OCI-LY3 (cell line): ENCODE measurements around the gene INPP5A.

Experiments used
- CTCF ChIP-seq: fragments of 200-600, 300-600 bp; sonication (generic); IDR thresholded peaks from 2 replicates; pipeline ENCODE4 v1.5.1; 2014; ENCODE audit warnings: antibody characterized with exemption, low read length, low read depth
- EZH2phosphoT487 ChIP-seq: fragments of 200-600 bp; shearing (Covaris generic); IDR thresholded peaks from 2 replicates; pipeline ENCODE4 v1.6.1; 2018; ENCODE audit warnings: antibody characterized with exemption, mixed run types, low read depth

DNA sequence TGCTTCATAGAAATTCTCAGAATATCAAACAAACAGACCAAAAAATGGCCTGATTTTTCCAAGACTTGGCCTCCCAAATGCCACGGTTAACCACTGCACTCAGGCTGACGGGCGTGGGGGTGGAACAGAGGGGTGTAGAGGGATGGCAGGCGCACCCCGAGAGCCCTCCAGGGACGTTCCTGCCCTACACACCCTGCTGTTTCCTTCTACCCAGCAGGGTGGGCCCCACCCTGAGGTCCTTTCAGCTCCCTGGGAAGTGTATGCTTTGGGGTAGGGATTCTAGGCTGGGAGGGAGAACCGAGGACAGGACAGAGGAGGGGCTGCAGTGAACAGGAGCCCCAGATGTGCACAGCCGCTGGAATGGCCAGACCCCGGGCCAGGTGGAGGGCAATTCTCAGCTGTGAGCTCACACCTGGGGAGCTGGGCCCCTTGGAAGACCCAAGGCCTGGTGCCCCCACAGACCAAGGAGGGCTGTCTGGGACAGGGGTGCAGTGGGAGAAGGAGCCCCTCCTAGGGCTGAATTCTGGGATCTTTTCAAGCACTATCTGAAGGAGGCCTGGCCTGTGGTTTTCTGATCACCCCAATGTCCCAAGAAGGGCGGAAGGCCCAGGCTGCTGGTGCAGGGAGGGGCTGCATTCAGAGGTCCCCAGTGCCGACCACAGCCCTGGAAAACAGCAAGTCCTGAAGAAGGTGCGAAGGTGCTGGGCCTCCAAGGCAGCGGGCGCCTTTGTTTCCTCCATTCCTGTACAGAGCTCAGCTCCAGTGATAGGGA is 32.9 kb upstream of the INPP5A start:
- TF ChIP-seq CTCF (no peak), EZH2phosphoT487 (no peak)
